Measurements from ENCODE around the gene AP3S2.

DNA sequence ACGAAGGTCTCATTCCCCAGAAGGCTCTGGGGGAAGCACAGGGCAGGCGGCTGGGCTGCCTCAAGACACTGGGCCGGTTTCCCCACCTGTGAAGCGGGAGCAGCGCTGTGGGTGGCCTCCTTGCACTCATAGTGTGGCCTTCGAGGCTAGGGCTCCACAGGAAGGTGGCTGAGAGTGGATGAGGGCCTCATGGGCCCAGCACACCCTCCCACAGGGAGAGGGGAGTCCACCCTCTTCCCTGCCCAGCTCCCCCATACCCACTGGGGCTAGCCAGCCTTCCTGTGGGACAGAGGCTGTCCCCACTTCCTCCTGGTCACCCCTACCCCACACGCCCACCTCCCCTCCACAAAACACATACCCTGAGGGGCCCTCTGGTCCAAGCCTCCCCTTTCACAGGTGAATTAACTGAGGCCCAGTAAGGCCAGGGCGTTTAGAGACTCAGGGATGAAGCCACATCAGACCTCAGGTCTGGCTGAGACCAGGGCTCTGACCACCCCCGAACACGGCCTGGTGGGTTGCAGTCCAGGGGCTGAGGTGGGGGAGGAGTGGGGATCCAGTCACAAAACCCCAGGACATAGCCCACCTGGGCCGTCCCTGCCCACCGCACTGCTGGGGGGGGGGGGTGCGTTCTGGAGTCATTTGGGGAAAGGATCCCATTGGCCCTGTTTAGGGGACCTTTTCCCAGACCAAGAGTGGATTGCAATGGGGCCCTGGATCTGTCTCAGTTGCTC lies 80.2 kb downstream of the AP3S2 start:
- TF ChIP-seq, protein P1, sequence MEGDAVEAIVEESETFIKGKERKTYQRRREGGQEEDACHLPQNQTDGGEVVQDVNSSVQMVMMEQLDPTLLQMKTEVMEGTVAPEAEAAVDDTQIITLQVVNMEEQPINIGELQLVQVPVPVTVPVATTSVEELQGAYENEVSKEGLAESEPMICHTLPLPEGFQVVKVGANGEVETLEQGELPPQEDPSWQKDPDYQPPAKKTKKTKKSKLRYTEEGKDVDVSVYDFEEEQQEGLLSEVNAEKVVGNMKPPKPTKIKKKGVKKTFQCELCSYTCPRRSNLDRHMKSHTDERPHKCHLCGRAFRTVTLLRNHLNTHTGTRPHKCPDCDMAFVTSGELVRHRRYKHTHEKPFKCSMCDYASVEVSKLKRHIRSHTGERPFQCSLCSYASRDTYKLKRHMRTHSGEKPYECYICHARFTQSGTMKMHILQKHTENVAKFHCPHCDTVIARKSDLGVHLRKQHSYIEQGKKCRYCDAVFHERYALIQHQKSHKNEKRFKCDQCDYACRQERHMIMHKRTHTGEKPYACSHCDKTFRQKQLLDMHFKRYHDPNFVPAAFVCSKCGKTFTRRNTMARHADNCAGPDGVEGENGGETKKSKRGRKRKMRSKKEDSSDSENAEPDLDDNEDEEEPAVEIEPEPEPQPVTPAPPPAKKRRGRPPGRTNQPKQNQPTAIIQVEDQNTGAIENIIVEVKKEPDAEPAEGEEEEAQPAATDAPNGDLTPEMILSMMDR (IDR thresholded peaks at IDR 0.05): no peak
- TF ChIP-seq POLR2A (IDR thresholded peaks at IDR 0.05) (no peak), EP300 (IDR thresholded peaks at IDR 0.05) (no peak)
